NCI-H526 (cell line): Measurements from ENCODE around the gene KRTAP3-1.
"Not testable (repeated sequence)": the region's sequence is repeated elsewhere in the genome, so short reads cannot be mapped to it uniquely, and the experiment has no call there.

Source experiments
- DNase-seq, 2 experiments: peaks; one replicate each; lab custom pipeline; 2025; lab: John Stamatoyannopoulos, UW

KRTAP3-1 gene

DNA sequence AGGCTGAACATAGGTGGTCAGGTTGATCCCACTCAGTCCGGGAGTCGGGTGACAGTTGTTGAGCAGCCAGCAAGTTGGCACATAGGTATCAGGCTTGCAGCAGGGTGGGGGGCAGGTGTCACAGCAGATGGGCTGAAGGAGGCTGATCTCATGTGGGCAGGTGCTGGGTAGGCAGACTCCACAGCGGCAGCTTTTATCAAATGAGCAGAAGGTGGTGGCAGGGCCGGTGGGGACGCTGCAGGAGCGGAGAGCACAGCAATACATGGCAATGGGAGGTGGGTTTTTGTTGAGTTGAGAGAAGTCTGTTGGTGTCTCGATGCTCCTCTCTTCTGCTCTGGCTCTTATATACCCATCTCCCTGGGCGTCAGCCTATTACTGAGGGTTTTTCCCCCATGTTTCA lies at the start of gene KRTAP3-1:
TSS of gene KRTAP3-1 (minus strand) at position 318 of the 400 bp plus-strand sequence. CDS start at position 264, 54 bp downstream.
- peak; percentile 36 to 80 for DNase-seq

DNA sequence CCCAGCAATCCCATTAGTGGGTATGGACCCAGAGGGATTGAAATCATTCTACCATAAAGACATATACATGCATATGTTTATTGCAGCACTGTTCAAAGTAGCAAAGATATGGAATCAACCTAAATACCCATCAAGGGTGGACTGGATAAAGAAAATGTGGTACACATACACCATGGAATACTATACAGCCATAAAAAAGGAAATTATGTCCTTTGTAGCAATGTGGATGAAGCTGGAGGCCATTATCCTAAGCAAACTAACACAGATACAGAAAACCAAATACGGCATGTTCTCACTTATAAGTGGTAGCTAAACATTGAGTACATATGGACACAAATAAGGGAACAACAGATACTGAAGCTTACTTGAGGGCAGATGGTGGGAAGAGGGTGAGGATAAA lies 48.6 kb upstream of the KRTAP3-1 start:
- no peak for DNase-seq

DNA sequence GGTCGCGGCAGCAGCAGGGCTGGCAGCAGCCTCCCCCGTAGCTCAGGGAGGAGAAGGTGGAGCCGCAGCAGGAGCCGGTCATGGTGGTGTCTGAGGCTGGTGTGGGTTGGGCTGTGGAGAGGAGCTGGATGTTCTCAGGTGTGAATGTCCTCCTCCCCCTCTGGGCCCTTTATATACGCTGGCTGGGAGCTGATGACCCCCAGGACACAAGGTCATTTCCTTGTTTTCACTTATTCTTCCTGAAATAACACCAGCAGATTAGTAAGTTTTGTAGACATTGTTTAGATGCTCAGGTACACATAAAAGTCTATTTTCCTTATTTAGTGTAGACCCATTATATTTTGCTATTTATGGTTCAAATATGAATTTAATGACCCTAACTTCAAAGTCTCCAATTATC lies 46.2 kb upstream of the KRTAP3-1 start, which contains the start of gene KRTAP2-2:
TSS of gene KRTAP2-2 (minus strand) at position 101 of the 400 bp plus-strand sequence. CDS start at position 82, 19 bp downstream.
- not testable (repeated sequence) for DNase-seq

DNA sequence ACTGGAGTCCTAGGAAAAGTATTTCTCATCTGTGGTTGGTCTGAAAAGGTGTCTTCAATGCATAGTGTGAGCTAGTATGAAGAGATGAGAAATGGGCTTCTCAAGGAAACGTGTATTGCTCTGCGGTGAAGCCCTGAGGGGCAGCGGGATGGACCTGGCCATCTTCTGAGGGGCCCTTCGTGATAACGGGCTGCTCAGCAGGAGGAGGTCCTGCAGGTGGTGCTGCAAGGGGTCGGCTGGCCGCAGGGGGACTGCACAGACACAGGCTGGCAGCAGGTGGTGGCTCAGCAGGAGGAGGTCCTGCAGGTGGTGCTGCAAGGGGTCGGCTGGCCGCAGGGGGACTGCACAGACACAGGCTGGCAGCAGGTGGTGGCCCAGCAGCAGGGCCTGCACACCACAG lies 45.6 kb upstream of the KRTAP3-1 start:
- not testable (repeated sequence) for DNase-seq

DNA sequence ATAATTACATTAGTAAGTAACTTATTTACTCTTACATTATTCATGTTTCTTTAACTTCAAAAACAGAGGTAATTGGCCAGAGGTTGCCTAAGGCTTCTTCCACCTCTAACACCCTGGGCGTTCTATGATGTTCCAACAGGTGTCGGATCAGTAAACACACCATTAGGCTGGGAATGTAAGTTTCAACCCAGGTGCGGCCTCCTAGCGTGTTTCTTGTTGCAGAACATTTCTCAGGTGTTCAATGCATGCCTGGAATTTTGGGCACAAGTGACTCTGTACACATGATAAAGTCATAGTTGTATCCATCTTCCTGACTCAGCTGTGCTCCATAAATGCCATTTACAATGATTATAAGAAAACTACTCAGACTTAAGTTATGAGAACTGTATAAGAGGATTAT lies 45.1 kb upstream of the KRTAP3-1 start:
- DNase-seq, result no peak

DNA sequence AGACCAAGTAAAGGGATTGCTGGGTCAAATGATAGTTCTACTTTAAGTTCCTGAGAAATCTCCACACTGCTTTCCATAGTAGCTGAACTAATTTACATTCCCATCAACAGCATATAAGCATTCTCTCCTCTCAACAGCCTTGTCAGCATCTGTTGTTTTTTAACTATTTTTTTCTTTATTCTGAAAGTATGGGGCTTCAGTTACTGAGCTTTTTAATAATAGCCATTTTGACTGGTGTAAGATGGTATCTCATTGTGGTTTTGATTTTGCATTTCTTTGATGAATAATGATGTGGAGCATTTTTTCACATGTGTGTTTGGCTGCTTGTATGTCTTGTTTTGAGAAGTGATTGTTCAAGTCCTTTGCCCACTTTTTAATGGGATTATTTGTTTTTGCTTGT lies 43.6 kb upstream of the KRTAP3-1 start:
- DNase-seq, result peak in 1 of 2 experiments; percentile 30

DNA sequence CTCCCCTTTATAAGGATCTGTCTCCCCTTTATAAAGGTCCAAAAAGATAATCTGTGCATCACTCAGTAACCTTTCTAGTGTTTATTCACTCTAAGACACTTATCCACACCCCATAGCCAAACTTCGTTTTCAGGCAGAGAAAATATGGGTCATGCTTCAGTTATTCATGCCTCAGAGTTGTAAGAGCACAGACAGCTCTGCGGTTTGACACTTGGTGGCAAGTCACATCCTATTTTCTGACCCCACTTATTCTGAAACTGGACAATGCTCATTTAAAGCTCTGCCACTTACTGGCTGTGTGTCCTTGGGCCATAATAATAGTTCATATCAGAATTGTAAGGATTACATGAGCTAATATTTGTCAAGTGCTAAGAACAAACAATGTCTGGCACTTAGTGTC lies 40.2 kb upstream of the KRTAP3-1 start:
- no peak for DNase-seq

DNA sequence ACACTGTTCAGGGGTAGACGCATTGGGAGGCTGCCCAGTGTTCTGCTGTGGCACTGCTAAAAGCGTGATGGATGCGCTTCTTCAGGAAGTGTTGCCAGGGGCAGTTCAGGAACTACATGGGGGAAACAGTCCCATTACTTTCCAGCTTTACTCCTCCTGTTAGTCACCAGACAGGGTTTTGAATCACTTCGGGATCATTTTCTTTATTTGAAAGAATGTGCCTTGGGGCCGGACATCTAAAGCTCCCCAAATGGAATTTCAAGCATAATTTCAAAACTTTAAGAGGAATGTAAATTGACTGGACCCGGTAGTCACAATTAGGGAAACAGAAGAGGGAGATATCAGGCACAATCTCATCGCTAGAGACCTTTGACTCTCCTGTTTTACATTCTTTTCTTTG lies 39.5 kb upstream of the KRTAP3-1 start:
- no peak for DNase-seq

DNA sequence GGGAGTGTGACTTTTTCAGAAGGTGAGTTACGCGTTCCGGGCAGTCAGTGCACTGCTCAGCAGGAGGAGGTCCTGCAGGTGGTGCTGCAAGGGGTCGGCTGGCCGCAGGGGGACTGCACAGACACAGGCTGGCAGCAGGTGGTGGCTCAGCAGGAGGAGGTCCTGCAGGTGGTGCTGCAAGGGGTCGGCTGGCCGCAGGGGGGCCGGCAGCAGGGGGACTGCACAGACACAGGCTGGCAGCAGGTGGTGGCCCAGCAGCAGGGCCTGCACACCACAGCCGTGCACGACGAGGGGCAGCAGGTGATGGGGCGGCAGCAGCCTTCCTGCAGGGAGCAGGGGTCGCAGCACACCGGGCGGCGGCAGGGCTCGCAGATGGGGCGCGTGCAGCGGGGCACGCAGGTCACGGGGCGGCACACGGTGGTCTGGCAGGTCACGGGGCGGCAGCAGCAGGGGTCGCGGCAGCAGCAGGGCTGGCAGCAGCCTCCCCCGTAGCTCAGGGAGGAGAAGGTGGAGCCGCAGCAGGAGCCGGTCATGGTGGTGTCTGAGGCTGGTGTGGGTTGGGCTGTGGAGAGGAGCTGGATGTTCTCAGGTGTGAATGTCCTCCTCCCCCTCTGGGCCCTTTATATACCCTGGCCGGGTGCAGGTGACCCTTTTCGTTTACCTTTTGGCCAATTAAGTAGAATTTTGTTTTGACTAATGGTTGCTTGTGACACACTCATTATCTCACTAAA lies 38.0 kb upstream of the KRTAP3-1 start, which contains the start of gene KRTAP2-1:
TSS of gene KRTAP2-1 (minus strand) at position 582 of the 731 bp plus-strand sequence. CDS start at position 533, 49 bp downstream.
- not testable (repeated sequence) for DNase-seq

DNA sequence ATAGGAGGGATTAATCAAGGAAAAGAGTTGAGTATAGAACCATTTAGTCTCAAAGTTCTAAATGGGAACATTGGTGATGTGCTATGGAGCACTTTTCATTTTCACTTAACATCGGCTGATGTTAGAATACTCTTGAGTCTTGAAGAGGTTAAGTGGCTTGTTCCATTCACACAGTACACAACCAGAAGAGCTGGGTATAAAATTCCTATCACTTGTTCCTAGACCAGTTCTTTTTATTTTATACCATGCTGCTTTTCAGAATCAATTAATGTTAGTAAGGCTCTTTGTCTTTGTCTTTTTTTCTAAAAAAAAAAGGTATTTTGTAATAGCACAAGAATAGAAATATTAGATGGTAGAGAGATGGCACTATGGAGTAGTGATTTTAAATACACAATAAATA lies 34.0 kb upstream of the KRTAP3-1 start:
- DNase-seq, result no peak

DNA sequence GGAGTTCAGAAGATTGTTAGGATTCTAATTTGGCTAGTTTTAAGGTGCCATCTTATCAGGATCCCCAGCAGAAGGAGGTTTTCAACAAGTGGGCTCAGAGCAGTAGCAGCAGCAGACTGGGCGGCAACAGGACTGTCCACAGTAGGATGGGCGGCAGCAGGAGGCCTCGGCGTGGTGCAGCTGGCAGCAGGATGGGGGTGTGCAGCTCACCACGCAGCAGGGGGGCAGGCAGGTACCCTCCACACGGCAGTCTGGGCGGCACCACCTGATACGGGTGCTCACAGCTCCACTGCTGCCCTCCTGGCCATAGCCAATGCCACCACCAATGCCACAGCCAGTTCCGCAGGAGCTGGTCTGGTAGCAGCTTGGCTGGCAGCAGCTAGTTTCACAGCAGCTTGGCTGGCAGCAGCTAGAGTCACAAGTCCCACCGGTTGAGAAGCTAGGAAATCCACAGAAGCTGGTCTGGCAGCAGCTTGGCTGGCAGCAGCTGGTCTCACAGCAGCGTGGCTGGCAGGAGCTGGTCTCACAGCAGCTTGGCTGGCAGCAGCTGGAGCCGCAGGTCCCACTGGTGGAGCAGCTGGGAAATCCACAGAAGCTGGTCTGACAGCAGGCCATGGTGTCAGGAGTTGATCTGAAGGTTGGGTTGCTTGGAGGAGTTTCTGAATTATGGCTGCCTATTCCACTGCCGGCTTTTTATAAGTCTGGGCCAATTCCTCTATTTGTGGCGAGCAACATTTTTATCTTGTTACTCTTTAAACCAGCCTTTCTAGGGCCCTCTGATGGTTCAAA lies 32.0 kb upstream of the KRTAP3-1 start, which contains the start of gene KRTAP1-1:
TSS of gene KRTAP1-1 (minus strand) at position 668 of the 789 bp plus-strand sequence. CDS start at position 615, 53 bp downstream.
- DNase-seq, result peak in 1 of 2 experiments; percentile 13

DNA sequence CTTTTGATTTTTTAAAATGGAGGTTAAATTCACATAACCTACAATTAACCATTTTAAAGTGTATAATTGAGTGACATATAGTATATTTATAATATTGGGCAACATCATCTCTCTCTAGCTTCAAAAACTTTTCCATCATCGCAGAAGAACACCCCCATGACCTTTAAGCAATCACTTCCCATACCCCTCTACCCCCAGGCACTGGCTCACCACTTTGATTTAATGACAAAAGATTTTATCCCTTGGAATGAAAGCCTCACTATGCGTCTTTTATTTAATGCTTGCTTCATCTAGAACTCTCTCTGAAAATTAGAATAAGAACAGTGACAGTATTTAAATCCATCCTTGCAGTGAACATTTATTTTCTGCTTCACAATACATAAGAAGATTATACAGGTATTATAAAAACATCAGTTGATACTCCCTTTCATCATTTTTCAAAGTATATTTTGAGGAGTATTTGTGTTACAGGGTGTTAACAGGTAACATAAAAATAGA lies 29.0 kb upstream of the KRTAP3-1 start:
- no peak for DNase-seq

DNA sequence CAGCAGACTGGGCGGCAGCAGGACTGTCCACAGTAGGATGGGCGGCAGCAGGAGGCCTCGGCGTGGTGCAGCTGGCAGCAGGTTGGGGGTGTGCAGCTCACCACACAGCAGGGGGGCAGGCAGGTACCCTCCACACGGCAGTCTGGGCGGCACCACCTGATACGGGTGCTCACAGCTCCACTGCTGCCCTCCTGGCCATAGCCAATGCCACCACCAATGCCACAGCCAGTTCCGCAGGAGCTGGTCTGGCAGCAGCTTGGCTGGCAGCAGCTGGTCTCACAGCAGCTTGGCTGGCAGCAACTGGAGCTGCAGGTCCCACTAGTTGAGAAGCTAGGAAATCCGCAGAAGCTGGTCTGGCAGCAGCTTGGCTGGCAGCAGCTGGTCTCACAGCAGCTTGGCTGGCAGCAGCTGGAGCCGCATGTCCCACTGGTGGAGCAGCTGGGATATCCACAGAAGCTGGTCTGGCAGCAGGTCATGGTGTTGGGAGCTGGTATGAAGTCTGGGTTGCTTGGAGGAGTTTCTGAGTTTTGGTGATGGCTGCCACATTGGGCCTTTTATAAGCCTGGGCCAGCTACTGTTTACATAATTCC lies 25.5 kb upstream of the KRTAP3-1 start, which contains the start of gene KRTAP1-3:
TSS of gene KRTAP1-3 (minus strand) at position 529 of the 590 bp plus-strand sequence. CDS start at position 476, 53 bp downstream.
- DNase-seq, result not testable (repeated sequence)

DNA sequence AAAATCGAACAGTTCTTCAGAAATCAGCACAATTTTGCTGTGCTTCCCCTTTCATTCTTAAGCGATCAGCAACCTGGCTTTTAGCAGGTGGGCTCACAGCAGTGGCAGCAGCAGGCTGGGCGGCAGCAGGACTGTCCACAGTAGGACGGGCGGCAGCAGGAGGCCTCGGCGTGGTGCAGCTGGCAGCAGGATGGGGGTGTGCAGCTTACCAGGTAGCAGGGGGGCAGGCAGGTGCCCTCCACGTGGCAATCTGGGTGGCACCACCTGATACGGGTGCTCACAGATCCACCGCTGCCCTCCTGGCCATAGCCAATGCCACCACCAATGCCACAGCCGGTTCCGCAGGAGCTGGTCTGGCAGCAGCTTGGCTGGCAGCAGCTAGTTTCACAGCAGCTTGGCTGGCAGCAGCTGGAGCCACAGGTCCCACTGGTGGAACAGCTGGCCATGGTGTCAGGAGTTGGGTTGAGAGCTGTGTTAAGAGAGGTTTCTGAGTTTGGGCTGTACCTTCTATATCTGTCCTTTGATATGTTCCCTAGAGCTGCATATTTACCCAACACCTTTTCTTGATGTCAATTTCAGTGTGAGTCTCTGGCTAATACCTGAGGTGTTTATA lies 20.8 kb upstream of the KRTAP3-1 start, which contains the start of gene KRTAP1-4:
TSS of gene KRTAP1-4 (minus strand) at position 563 of the 613 bp plus-strand sequence. CDS start at position 446, 117 bp downstream.
- DNase-seq, result no peak

DNA sequence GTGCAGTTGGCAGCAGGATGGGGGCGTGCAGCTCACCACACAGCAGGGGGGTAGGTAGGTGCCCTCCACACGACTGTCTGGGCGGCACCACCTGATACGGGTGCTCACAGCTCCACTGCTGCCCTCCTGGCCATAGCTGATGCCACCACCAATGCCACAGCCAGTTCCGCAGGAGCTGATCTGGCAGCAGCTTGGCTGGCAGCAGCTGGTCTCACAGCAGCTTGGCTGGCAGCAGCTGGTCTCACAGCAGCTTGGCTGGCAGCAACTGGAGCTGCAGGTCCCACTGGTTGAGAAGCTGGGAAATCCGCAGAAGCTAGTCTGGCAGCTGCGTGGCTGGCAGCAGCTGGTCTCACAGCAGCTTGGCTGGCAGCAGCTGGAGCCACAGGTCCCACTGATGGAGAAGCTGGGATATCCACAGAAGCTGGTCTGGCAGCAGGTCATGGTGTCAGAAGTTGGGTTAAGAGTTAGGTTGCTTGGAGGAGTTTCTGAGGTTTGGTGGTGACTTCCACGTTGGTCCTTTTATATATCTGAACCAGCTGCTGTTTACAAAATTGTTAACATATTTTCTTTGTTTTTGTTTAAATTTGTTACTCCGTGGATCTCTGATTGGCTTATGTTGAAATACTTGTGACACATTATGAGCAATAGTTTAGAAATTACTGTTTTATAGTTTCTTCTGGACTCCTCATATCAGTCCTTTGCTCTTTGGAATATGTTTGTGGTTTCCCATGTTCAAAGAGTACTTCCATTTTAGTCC lies 18.0 kb upstream of the KRTAP3-1 start, which contains the start of gene KRTAP1-5:
TSS of gene KRTAP1-5 (minus strand) at position 494 of the 757 bp plus-strand sequence. CDS start at position 441, 53 bp downstream.
- no peak for DNase-seq

DNA sequence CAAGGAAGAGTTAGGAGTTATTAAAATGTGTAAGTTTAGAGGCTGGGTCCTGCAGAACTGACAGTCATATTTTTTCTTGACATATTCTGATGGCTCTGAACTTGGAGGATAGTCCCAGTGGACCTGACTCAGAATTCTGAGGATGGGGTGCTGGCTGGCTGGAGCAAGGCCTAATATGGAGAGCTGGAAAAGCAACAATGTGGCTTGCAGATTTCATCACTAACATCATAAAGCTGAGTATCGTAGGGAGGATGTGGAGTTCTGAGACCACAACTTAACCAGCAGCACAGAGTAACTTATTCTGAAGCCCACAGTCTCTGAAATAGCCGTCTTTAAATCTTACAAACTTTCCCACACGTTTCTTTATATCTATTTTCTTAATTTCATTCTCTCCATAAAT lies 15.8 kb upstream of the KRTAP3-1 start:
- DNase-seq, result no peak

DNA sequence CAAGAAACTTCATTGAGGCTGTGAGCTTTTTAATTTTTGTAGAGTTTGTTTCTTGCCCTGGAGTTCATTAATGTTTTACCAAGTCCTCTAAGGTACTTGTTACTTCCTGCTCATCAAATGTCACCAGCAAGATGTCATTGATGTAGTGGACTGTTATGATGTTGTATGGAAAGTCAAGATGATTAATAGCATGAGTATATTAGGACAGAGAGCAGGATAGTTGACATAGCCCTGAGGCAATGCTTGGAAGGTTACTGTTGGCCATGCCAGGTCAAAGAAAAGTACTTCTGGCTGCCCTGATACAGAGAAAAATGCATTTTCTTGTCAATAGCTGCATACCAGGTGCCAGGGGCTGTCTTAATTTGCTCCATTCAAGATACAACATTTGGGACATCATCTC lies 11.4 kb upstream of the KRTAP3-1 start:
- no peak for DNase-seq

DNA sequence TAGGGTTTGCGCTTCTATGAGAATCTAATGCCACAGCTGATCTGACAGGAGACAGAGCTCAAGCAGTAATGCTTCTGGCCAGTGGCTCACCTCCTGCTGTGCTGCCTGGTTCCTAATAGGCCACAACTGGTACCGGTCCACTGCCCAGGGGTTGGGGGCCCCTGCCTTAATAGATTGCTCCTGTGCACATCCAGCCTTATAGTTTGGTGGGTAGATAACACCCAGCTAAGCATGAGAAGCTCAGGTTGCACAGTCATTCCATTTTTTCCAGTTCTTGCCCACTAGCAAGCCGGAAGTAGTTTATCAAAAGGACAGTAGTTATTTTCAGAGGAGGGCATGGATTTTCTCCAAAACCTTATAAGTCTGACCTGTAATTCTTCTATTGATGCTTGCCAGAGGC lies 10.5 kb upstream of the KRTAP3-1 start:
- DNase-seq, result no peak

DNA sequence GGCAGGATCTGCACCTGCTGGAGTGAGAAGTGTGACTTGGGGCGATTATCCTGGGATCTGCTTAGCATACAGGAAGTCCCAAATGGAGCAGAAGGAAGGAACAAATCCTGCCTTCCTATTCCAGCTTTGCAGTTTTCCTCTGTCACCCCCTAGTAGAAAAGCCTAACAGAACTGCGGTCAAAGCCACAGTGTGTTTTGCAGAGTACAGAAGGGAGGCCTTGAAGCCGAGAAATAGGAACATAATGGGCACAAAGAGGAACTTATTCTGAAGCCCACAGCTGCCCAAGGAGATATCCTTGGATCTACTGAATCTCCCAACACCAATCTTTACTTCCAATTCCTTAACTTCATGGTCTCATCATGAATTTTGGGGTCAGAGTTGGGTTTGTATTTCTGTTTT lies 9.6 kb upstream of the KRTAP3-1 start:
- no peak for DNase-seq

DNA sequence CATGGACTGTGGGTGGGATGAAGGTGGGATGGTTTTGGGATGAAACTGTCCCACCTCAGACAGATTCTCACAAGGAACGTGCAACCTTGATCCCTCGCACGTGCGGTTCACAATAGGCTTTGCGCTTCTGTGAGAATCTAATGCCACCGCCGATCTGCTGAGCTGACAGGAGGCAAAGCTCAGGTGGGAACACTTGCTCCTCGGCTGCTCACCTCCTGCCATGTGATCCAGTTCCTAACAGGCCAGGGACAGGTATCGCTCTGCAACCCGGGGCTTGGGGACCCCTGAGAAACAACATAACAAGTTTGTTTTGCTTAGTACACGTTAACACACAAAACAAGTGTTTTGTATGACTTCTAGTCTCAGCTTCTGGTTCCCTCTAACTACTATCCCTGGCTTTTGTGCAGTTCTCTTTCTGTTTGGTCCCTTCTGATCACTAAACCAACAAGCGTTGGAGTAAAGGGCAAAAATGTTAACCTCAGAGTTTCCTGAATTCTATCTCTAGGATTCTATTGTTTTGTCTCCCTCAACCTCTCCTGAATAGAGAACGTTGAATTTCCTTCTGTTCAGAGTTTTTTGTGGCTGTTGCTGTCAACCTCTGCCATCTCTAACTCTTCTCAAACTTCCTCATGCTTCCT lies 7.8 kb upstream of the KRTAP3-1 start:
- no peak for DNase-seq
